ENCODE data around the gene MEGF6.

Gene MEGF6

GRCh38 chr1:3505161-3505560, 106.1 kb downstream of the MEGF6 start:
- no peak for DNase-seq (ENCODE audit: low spot score)

GRCh38 chr1:3504822-3505153, 106.5 kb downstream of the MEGF6 start:
- no peak for DNase-seq (ENCODE audit: low spot score)

- DNase-seq (ENCODE audit: low spot score) = no peak
Observed at GRCh38 chr1:3504151-3504821, 107.0 kb downstream of the MEGF6 start.

GRCh38 chr1:3503525-3503886, 107.8 kb downstream of the MEGF6 start:
- DNase-seq (ENCODE audit: low spot score) = no peak

- no peak for DNase-seq (ENCODE audit: low spot score)
Observed at GRCh38 chr1:3502641-3503524, 108.4 kb downstream of the MEGF6 start.

GRCh38 chr1:3501856-3502640, 109.3 kb downstream of the MEGF6 start:
- DNase-seq (ENCODE audit: low spot score) = peak; percentile 41

- DNase-seq (ENCODE audit: low spot score) = no peak
Observed at GRCh38 chr1:3501437-3501836, 109.9 kb downstream of the MEGF6 start.

- peak; percentile 55 for DNase-seq (ENCODE audit: low spot score)
Observed at GRCh38 chr1:3500265-3500835, 111.0 kb downstream of the MEGF6 start.

- no peak for DNase-seq (ENCODE audit: low spot score)
Observed at GRCh38 chr1:3499611-3500010, 111.7 kb downstream of the MEGF6 start.

GRCh38 chr1:3498986-3499385, 112.3 kb downstream of the MEGF6 start:
- DNase-seq (ENCODE audit: low spot score) = no peak

- DNase-seq (ENCODE audit: low spot score) = no peak
Observed at GRCh38 chr1:3498246-3498930, 112.9 kb downstream of the MEGF6 start.

GRCh38 chr1:3497521-3497920, 113.8 kb downstream of the MEGF6 start:
- DNase-seq (ENCODE audit: low spot score) = no peak

- no peak for DNase-seq (ENCODE audit: low spot score)
Observed at GRCh38 chr1:3496916-3497315, 114.4 kb downstream of the MEGF6 start.

GRCh38 chr1:3495776-3496745, 115.2 kb downstream of the MEGF6 start:
- no peak for DNase-seq (ENCODE audit: low spot score)

GRCh38 chr1:3494321-3495308, 116.7 kb downstream of the MEGF6 start:
- DNase-seq (ENCODE audit: low spot score) = no peak

GRCh38 chr1:3492545-3493246, 118.6 kb downstream of the MEGF6 start:
- DNase-seq (ENCODE audit: low spot score) = no peak

GRCh38 chr1:3491291-3492246, 119.7 kb downstream of the MEGF6 start:
- peak; percentile 35 for DNase-seq (ENCODE audit: low spot score)

Measured in SK-N-DZ (cell line).